ENCODE data around the gene HDAC9. TPM values are rescaled to one million over a fixed set of nuclear protein-coding genes. Genes with fewer than 3 reads are reported as not detected.

Gene HDAC9
- total and polyA plus RNA-seq, 4 donors: 2.2 to 41.0 (median 4.1) TPM

GRCh38 chr7:18503126-18503866, 7.7 kb downstream of the HDAC9 start:
- WGBS, 2 donors: 33 to 36% methylated on average over 4 of the region's 4 CpGs
- Histone ChIP-seq H3K4me3 (no peak overlapping the region), H3K4me1 (ENCODE audit: control insufficient read depth in 5 of 5, insufficient read depth in 5 of 5, low read length in 5 of 5) (peaks cover 0 to 10% (median 0%) of the 10 kb centered on the region in 5 donors), H3K9ac (ENCODE audit: insufficient read depth in 1 of 2, low read length in 2 of 2) (no peak overlapping the region), H3K36me3 (ENCODE audit: control insufficient read depth in 4 of 4, insufficient read depth in 4 of 4, low read length in 4 of 4) (no peaks in the 10 kb centered on the region), H3K9me3 (ENCODE audit: control insufficient read depth in 4 of 4, insufficient read depth in 3 of 4, low read length in 3 of 4) (no peaks in the 10 kb centered on the region), H3K27me3 (ENCODE audit: control insufficient read depth in 3 of 3, insufficient read depth in 3 of 3, low read length in 2 of 3) (no peaks in the 10 kb centered on the region), H3K27ac (ENCODE audit: low read depth in 1 of 2, low read length in 1 of 2) (no peak overlapping the region)
- DNase-seq (no peak), ATAC-seq (ENCODE audit: insufficient read depth, low FRiP score) (no peak)
- TF ChIP-seq CTCF (IDR thresholded peaks at IDR 0.05; ENCODE audit: control extremely low read depth, extremely low read depth): no peak

- H3K27ac ChIP-seq (ENCODE audit: low read depth in 1 of 2, low read length in 1 of 2): peak overlapping the region in 1 of 2 donors; percentile 21
- peaks cover 0 to 12% (median 0%) of the 10 kb centered on the region in 5 donors for H3K4me1 ChIP-seq (ENCODE audit: control insufficient read depth in 5 of 5, insufficient read depth in 5 of 5, low read length in 5 of 5)
- DNase-seq (no peak), ATAC-seq (ENCODE audit: insufficient read depth, low FRiP score) (no peak)
- H3K4me3 ChIP-seq: no peak overlapping the region
- no peaks in the 10 kb centered on the region for H3K27me3 ChIP-seq (ENCODE audit: control insufficient read depth in 3 of 3, insufficient read depth in 3 of 3, low read length in 2 of 3)
- no peaks in the 10 kb centered on the region for H3K36me3 ChIP-seq (ENCODE audit: control insufficient read depth in 4 of 4, insufficient read depth in 4 of 4, low read length in 4 of 4)
- 84 to 85% methylated on average over 3 of the region's 3 CpGs for WGBS, 2 donors
- no peaks in the 10 kb centered on the region for H3K9me3 ChIP-seq (ENCODE audit: control insufficient read depth in 4 of 4, insufficient read depth in 3 of 4, low read length in 3 of 4)
- no peak overlapping the region for H3K9ac ChIP-seq (ENCODE audit: insufficient read depth in 1 of 2, low read length in 2 of 2)
- TF ChIP-seq CTCF (IDR thresholded peaks at IDR 0.05; ENCODE audit: control extremely low read depth, extremely low read depth): no peak
Observed at GRCh38 chr7:18504965-18505364, 9.4 kb downstream of the HDAC9 start.

- Histone ChIP-seq H3K27me3 (ENCODE audit: control insufficient read depth in 3 of 3, insufficient read depth in 3 of 3, low read length in 2 of 3) (no peaks in the 10 kb centered on the region), H3K4me1 (ENCODE audit: control insufficient read depth in 5 of 5, insufficient read depth in 5 of 5, low read length in 5 of 5) (peaks cover 0 to 10% (median 0%) of the 10 kb centered on the region in 5 donors), H3K36me3 (ENCODE audit: control insufficient read depth in 4 of 4, insufficient read depth in 4 of 4, low read length in 4 of 4) (no peaks in the 10 kb centered on the region), H3K4me3 (no peak overlapping the region), H3K27ac (ENCODE audit: low read depth in 1 of 2, low read length in 1 of 2) (peak overlapping the region in 1 of 2 donors; percentile 87), H3K9ac (ENCODE audit: insufficient read depth in 1 of 2, low read length in 2 of 2) (no peak overlapping the region), H3K9me3 (ENCODE audit: control insufficient read depth in 4 of 4, insufficient read depth in 3 of 4, low read length in 3 of 4) (no peaks in the 10 kb centered on the region)
- ATAC-seq (ENCODE audit: insufficient read depth, low FRiP score) (no peak), DNase-seq (no peak)
- 72 to 83% methylated on average over 5 of the region's 5 CpGs for WGBS, 2 donors
- no peak for TF ChIP-seq CTCF (IDR thresholded peaks at IDR 0.05; ENCODE audit: control extremely low read depth, extremely low read depth)
Observed at GRCh38 chr7:18505870-18506460, 10.4 kb downstream of the HDAC9 start.
